ENCODE data around the gene ATP8A2.

The ATP8A2 gene

DNA sequence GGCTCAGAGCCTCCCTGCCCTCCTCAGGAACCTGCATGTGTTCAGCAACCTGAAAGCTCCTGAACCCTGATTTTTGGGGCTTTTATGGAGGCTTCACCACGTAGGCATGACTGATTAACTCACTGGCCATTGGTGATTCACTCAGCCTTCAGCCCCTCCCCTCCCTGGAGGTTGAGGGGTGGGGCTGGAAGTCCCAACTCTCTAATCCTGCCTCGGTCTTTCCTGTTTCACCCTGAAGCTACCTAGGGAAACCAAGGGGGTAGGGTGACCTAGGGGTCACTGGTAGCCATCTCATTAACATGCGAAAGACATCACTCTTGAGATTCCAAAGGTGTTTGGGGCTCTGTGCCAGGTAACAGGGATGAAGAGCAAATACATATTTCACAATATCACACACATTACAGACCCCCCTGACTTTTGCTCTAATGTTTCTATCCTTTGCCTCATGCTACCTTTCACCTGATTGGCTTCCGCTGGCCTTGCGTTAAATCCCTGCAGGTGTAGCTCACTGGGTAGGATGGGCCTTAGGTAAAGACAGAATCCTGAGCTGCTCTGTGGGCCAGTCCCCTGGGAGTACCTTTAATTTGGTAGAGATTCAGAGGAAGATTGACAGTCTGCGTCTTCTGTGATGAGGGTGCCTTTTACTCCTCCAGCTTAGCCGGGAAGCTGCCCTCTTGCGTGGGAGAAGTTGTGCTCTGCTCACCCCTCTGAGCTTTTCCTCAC, 260.6 kb downstream of the ATP8A2 start:
- DNase-seq (ENCODE audit: low spot score): no peak

DNA sequence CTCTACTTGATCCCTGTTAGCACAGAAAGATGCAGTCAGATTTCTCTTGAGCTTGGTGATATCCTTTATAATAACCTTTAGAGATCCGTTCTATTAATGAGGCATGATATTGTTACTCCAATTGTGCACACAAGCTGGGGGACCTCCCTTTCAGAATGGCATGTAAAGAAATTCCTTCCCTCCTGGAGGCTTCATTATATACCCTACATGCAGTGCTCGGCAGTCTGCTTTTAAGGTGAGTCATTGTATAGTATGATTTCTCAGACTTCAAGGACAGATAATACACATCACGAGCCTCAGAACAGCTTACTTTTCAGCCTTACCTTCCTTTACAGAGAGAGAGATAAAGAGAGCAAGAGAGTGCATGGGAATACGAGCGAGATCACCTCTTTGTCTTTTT, 261.3 kb downstream of the ATP8A2 start:
- DNase-seq (ENCODE audit: low spot score): no peak

- DNase-seq (ENCODE audit: low spot score): no peak
Observed at GRCh38 chr13:25645681-25646080, 273.9 kb downstream of the ATP8A2 start.

GRCh38 chr13:25649001-25649633, 277.3 kb downstream of the ATP8A2 start:
- DNase-seq (ENCODE audit: low spot score): no peak

- DNase-seq (ENCODE audit: low spot score): no peak
Observed at GRCh38 chr13:25652764-25653163, 281.0 kb downstream of the ATP8A2 start.

DNA sequence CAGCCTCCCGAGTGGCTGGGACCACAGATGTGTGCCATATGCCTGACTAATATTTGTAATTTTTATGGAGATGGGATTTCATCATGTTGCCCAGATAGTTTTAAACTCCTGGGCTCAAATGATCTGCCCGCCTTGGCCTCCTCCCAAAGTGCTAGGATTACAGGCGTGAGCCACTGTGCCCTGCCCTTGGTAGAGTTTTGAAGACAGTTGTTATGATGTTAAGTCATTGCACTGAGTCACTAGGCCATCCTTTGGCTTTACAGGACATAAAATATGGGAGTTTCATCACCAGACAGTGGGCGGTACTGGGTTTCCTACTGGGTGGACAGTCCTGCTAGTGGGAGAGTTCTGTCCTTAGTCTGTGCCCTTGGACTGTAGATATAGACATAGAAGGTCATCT, 282.5 kb downstream of the ATP8A2 start:
- DNase-seq (ENCODE audit: low spot score): no peak

- DNase-seq (ENCODE audit: low spot score): no peak
Observed at GRCh38 chr13:25657157-25657556, 285.4 kb downstream of the ATP8A2 start.

DNA sequence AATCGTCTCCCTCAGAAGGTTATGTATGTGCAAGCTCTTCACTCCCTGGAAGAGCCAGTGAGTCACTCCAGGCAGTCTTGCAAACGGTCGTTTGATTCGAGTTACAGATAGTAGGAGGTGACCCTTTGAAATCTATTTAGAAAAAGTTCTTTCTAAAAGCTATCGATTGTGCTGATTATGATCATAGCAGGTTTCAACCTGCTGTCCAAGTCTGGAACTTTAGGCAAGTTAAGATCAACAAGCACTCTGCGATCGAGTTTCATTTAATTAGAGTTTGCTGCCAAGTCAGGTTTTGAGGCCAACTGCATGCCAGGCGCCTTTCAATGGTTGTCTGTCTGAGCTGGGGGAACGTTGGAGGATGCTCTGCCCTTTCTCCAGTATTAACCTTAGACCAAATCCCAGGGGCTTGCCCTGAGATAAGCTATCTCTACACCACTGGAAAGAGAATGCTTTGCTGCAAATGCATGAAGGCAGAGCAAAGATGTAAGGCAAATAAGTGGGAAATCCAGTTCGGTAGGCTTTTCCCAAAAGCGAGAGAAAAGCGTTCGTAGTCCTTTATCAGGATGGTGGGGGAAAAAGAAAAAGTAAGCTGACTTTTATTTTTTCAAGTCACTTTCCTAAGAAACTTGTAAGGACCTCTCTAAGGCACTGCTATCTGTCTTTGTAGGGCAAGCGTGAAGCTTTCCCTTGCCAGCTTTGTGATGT, 287.5 kb downstream of the ATP8A2 start:
- DNase-seq (ENCODE audit: low spot score): no peak

- DNase-seq (ENCODE audit: low spot score): no peak
Observed at GRCh38 chr13:25660996-25661395, 289.2 kb downstream of the ATP8A2 start.

GRCh38 chr13:25662516-25662915, 290.7 kb downstream of the ATP8A2 start:
- no peak for DNase-seq (ENCODE audit: low spot score)

- DNase-seq (ENCODE audit: low spot score): no peak
Observed at GRCh38 chr13:25668345-25668744, 296.6 kb downstream of the ATP8A2 start.

- no peak for DNase-seq (ENCODE audit: low spot score)
Observed at GRCh38 chr13:25673711-25674110, 301.9 kb downstream of the ATP8A2 start.

DNA sequence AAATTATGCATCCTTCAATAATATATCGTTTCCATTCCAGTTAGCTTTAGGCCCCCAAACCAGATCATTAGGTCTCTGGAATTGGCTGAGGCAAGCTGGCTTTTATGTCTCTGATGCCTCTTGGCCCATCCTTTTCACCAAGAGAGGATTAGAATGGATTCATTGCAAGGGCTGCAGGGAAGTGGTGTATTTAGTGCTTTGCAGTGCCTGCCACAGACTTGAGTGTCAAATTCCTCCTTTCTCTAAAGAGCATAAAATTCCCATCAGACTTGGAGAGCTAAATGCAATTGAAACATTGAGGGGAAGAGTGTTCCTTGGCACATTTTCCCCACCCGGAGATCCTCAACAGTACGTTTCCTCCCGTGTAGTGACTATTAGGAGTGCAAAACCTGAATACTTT, 302.6 kb downstream of the ATP8A2 start:
- no peak for DNase-seq (ENCODE audit: low spot score)

DNA sequence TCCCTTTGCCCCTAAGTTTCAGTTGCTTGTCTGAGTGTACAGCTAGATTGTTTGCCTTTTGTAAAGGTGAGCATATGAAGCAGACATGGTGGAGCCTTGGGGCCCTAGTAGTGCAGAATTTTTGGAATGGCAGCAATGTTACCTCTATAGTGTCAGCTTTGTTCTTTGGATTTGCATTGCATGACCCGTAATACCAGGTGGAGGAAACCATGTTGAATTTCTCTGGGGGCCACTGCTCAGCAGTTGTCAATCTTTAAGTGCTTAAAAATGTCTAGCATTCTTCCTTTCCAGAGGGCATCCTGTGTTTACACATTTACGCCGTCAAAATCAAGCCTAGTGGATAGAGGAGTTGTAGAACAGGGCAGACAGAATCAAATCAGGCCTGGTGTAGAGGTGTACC, 303.3 kb downstream of the ATP8A2 start:
- DNase-seq (ENCODE audit: low spot score): no peak

- DNase-seq (ENCODE audit: low spot score): no peak
Observed at GRCh38 chr13:25677956-25678355, 306.2 kb downstream of the ATP8A2 start.

- DNase-seq (ENCODE audit: low spot score): no peak
Observed at GRCh38 chr13:25678398-25678797, 306.6 kb downstream of the ATP8A2 start.

DNA sequence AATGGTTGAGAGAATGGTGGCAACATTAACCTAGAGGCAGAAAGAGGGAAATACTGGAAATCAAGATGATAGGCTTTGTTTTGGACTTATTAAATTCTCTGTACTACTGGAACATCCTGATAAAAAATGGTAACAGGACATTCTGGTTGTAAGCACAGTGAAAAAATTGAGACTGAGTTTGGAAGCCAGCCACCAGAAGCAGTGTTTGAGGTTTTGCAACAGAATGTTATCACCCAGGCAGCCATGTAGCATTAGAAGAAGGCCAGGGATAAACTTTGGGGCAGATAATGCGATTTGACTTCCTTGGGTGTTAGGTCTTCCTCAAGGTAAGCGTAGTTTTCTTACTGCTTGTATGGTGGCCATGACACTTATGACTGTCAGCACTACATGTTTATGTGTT, 307.4 kb downstream of the ATP8A2 start:
- DNase-seq (ENCODE audit: low spot score): no peak

- DNase-seq (ENCODE audit: low spot score): no peak
Observed at GRCh38 chr13:25679936-25680335, 308.2 kb downstream of the ATP8A2 start.

GRCh38 chr13:25682276-25682675, 310.5 kb downstream of the ATP8A2 start:
- no peak for DNase-seq (ENCODE audit: low spot score)

- DNase-seq (ENCODE audit: low spot score): no peak
Observed at GRCh38 chr13:25683056-25683455, 311.3 kb downstream of the ATP8A2 start.

DNA sequence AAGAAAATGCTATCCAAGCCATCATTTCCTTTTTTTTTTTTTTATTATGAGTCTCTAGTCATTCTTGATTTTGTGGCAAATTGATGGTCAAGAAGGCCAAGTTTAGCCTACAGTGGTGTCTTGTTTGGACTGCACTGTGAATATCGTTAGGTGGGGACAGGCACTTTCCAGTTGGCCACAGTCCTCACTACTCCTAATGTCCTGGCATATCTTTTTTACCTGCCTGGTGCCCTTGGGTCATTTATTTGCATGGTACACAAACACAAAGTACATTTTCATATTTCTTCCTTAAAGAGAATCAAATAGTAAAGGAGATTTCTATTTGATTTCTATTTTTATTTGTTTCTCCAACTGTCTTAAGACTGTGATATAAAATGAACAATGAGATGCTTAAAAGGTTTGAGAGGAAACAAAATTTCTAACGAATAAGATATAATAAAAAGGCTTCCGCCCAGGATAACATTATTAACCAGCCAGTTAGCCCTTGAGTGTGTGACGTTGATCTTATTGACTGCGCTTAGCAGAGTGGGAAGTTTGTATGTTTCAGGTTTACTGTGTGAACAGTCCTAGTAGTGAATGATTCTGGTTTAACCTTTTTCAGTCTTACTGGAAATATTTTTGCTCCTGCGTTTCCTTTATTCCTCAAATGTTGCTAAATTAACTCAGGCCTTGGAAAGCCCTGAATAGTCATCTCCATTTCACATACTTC, 312.0 kb downstream of the ATP8A2 start:
- DNase-seq (ENCODE audit: low spot score): no peak

GRCh38 chr13:25684491-25684890, 312.7 kb downstream of the ATP8A2 start:
- DNase-seq (ENCODE audit: low spot score): no peak
